Measurements from ENCODE around the gene THBS1.
A peak's percentile ranks its signal among the peaks of the same experiment; 100 is the strongest.

The THBS1 gene

DNA sequence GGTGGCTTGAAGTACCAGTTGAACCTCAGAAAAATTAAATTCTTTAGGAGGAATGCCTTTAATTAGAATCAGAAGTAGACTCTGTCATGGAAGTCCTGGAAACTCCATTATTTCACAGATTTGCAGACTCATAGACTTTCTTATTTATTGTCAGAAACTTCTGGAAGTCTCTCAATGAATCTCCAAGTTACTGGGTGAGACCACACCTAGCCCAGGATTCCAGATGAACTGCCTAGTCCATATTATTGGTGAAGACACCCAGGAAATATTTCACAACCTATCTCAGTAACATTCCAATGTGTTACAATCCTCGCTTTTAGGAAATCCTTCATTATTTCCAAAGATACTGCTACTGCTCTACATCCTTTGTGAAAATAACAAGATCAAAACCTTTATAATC, 6.5 kb upstream of the THBS1 start:
- DNase-seq, result no peak

DNA sequence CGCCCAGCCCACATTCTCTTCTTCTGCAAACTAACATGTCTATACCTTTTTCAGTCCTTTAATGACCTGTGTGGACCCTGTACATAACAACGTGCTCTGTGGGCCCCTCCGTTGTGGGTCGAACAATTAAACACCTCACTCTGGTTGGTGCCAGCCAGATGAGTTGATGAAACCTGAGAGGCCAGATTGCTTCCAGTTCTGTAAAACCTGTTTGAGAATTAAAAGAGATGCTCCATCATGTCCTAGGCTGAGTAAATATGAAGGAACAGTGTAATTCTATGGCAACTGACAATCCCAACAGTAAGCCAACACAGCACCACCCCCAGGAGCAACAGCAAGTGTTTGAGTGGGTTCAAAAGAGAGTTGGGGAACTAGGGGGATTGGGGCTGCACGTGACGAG, 5.7 kb upstream of the THBS1 start:
- peak; percentile 2 for DNase-seq

- DNase-seq, result peak; percentile 1
Measured at GRCh38 chr15:39578851-39579486, 1.9 kb upstream of the THBS1 start.

DNA sequence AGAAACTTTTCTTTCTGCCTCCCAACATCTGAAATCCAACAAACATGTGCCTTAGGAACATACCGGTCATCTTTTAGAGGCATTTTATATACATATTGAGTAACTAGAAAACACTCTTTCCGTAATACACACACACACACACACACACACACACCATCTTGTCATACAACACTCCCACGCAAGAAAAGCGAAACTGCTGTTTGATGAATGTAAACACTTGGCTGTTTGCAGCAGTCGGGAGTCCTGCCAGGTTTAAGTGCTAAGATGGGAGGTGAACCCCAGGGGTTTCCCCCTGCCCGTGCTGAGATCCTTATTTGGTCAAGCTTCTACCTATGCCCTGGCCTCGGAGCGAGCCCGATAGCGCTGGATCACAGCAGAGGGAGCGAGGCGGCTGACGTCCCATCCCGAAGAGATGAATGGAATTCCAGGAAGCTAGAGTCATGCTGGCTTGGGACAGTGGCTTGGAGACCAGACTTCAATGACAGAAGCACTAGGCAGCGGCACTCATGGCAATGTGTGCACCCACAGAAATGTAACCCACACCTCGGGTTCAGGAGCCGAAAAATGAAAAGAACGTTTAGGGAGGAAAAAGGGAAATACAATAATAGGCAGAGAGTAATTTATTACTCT, 1.3 kb upstream of the THBS1 start:
- DNase-seq, result peak; percentile 22

GRCh38 chr15:39580117-39580484, 778 bp upstream of the THBS1 start:
- peak; percentile 82 for DNase-seq

GRCh38 chr15:39581242-39581792, 438 bp downstream of the THBS1 start:
- DNase-seq, result no peak

GRCh38 chr15:39581793-39582285, 960 bp downstream of the THBS1 start:
- DNase-seq, result no peak

GRCh38 chr15:39582286-39582976, 1.6 kb downstream of the THBS1 start:
- DNase-seq, result no peak

DNA sequence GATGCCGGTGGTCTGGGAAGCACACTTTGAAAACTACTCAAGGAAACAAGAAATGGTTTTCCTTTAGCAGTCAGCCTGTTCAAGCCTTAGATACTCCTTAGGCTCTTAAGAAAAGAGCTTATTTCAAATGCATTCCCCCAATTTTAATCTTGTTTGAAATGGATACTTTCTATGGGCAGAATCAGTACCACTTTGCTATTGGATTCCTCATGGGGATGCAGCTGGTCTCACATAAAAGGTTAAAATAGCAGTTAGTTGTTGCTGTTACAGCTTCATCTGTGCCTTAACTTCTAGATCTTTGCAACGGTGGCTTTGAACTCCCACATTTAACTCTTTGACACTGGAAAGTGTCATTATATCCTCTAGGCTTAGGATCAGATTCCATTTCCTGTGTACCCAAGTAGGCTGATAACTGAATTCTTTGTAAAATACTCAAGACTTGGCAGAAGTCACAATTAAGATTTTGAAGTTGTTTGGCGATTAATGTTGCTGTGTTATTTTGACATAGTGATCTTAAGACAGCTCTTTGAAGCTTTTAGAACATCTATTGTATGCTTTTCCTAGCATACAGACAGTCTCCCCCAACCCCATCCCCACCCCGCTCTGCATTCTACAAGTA, 2.2 kb downstream of the THBS1 start:
- DNase-seq, result no peak

DNA sequence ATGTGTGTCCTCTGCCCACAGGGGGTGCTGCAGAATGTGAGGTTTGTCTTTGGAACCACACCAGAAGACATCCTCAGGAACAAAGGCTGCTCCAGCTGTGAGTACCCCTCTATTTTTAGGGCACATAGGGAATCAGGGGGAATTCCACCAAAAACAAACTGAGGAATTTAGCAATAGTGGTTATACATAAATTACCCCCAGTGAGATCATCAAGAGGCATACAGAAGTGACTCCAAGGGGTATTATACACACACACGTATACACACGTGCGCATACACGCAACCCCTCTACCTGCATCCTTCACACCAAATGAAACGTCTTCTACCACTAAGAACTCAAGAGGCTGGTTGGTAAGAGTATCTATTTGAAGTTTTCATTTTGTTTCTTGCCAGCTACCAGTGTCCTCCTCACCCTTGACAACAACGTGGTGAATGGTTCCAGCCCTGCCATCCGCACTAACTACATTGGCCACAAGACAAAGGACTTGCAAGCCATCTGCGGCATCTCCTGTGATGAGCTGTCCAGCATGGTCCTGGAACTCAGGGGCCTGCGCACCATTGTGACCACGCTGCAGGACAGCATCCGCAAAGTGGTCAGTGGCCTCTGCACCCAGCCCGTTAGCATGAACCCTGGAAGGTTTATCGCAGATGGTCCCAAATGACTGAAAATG, 2.9 kb downstream of the THBS1 start:
- no peak for DNase-seq

DNA sequence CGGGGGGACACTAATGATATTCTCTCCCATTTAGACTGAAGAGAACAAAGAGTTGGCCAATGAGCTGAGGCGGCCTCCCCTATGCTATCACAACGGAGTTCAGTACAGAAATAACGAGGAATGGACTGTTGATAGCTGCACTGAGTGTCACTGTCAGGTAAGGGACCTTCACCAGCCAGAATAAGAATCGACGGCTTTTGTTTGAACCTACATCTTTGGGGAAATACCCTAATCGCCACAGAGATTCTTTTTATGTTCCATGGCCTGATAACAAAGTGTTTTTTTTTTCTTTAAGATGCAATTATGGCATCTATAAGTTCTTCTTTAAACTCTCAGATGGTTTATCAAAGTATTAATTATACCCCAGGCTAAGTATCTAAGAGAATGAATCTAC, 3.4 kb downstream of the THBS1 start:
- DNase-seq, result no peak

GRCh38 chr15:39584662-39585388, 3.9 kb downstream of the THBS1 start:
- DNase-seq, result no peak

GRCh38 chr15:39585389-39585841, 4.5 kb downstream of the THBS1 start:
- DNase-seq, result no peak

DNA sequence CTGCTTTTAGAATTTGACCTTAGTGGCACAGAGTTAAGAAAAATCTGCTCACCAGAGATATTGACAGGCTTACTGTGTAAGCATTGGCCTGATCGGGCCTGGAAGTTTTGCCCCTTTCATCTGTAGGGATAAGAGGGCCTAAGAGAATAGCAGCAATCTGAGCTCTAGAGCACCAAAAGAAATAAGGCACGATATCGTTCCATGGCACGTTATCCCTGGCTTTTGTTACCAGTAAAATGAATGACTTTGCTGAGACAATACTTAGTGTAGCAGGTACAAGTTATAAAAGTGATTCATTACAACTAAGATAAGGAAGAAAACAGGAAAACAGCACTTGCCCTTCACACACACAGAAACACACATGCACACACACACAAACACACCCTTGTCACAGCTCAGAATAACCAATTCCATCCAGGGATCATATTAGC, 5.0 kb downstream of the THBS1 start:
- DNase-seq, result no peak

GRCh38 chr15:39586387-39587095, 5.7 kb downstream of the THBS1 start:
- no peak for DNase-seq

DNA sequence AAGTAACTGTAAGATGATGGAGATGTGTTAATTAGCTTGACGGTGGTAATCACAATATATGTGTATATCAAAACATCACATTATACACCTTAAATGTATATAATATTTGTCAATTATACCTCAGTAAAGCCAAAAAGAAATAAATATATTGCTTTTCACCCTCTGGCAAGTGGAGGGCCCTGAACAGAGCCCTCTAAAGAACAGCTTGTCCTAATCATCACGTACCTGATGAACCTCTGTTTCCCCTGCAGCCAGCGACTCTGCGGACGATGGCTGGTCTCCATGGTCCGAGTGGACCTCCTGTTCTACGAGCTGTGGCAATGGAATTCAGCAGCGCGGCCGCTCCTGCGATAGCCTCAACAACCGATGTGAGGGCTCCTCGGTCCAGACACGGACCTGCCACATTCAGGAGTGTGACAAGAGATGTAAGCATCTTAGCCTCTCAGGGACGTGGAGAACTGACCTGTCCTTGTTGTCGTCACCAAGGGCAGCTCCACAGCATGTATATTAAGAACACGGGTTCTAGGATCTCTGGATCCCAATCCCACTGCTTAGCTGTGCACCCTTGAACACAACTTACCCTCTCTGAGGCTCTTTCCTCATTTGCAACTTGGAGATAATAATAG, 6.3 kb downstream of the THBS1 start:
- DNase-seq, result no peak

DNA sequence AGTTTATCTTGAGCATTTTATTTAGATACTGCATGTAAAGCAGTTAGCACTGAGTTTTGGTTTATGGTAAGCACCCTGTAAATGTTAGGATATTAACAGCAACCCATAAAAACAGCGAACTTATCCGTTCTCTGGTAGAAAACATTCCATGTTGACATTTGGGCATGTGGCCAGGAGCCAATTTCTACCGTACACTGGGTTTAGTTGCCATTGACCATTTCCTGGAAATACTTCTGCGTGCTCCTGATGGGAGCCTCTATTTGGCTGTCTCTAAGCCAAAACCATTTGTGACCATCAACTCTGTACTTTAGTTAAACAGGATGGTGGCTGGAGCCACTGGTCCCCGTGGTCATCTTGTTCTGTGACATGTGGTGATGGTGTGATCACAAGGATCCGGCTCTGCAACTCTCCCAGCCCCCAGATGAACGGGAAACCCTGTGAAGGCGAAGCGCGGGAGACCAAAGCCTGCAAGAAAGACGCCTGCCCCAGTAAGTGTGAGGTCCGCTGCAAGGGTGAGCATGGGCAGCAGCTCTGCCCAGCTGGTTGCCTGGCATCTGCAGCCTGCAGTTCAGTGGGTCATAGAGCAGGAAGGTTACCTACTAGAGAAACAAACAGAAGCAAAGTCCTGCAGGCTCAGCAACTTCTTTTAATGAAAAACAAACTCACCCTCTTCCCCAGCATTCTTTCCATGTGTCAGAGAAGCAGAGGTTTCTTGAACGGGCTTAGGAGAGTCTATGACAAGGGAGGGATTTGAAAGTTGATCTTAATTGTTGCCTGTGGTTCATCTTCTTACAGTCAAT, 7.1 kb downstream of the THBS1 start:
- DNase-seq, result no peak

- DNase-seq, result no peak
Measured at GRCh38 chr15:39588531-39589192, 7.8 kb downstream of the THBS1 start.

DNA sequence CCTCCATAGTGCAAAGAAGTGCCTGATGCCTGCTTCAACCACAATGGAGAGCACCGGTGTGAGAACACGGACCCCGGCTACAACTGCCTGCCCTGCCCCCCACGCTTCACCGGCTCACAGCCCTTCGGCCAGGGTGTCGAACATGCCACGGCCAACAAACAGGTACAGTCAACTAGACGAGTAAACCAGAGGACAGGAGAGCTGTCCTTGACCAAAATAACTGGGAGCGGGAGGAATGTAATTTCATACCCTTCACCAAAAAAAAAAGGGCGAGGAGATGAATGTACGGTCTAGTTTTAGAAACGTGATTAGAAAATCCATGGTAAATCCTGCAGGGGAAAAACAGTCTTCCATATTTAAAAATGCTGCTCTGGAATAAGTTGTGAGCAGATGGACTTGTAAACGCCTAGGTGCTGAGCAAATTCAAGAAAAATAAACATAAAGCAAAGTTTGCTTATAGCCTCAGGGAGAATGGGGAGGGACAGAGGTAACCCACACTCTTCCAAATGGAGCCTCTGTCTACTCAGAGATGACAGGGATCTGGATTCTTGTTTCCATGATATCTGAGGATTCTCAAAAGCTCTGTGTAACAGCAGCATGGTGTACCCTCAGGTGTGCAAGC, 8.4 kb downstream of the THBS1 start:
- DNase-seq, result no peak
